Uterus (tissue), 2 donors: ENCODE data around the gene ZNF536.

Experiments used
- CTCF ChIP-seq, 4 experiments: fragments of 200-600 bp in 2 of 4; fragments of 450-650 bp in 2 of 4; sonication (generic) in 2 of 4; IDR thresholded peaks; one replicate each; pipeline ENCODE4 v1.5.1; 2016 to 2019; ENCODE audit warnings: antibody characterized with exemption in 4 of 4, mild to moderate bottlenecking in 2 of 4, moderate library complexity in 1 of 4
- POLR2A ChIP-seq, 2 donors: fragments of 450-650 bp; IDR thresholded peaks; one replicate each; pipeline ENCODE4 v1.6.1; 2016; ENCODE audit warnings: antibody characterized with exemption in 2 of 2, mild to moderate bottlenecking in 1 of 2, moderate library complexity in 1 of 2

DNA sequence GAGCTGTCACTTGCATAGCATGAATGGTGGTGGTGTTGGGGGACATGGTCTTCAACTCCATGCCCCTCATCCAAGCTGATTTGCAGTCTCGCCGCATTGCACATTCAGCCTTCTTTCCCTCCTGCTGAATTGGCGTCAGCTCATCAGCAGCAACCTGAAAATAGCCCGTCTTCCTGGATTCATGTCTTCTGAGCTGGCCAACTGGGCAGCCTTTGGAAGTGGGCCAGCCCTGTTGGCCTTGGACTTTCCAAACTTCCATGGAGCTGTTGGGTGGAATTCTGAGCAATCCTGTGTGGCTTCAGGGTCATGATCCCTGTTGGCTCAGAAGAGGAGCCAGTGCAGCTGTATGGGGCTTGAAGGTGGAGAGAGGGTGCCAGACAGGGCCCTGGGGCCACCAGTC lies 68.8 kb downstream of the ZNF536 start:
- TF ChIP-seq CTCF (IDR thresholded peaks at IDR 0.05) = no peak
- TF ChIP-seq POLR2A (IDR thresholded peaks at IDR 0.05) = no peak
